IMR-90 (cell line): ENCODE results near the gene SMAD4. TPM values are rescaled to one million over a fixed set of nuclear protein-coding genes. Genes with fewer than 3 reads are reported as not detected.

Experiments
- ATAC-seq: fragments of 200-7000 bp; cut with Tn5 transposase; 2 replicates; pipeline ENCODE4 v1.9.1; 2020; ENCODE audit warnings: low read depth, mild to moderate bottlenecking, moderate library complexity
- BruUV-seq: library from RNA; stranded (reverse); fragments of 400-500 nt; replicated peaks from 2 replicates; lab custom pipeline; 2021; lab: Mats Ljungman, UMichigan
- CTCF ChIA-PET: fragments of 300-600 bp; formaldehyde crosslinking; extraction: SDS; loops from one replicate; lab custom pipeline; 2021; ENCODE audit warnings: antibody characterized with exemption; lab: Yijun Ruan, JAX
- POLR2A ChIA-PET: fragments of 300-600 bp; sonication (Branson Sonifier 250); formaldehyde crosslinking; loops from one replicate; lab custom pipeline; 2022; ENCODE audit warnings: antibody characterized with exemption; ENCODE audit not compliant: unreplicated experiment; lab: Charles Lee
- DNase-seq: peaks from one replicate; pipeline ENCODE4 v3.0.0; 2013
- H2AFZ ChIP-seq: replicated peaks from 2 replicates; pipeline ENCODE3; 2013; ENCODE audit warnings: low read length, mild to moderate bottlenecking; ENCODE audit not compliant: poor library complexity
- H2AK5ac ChIP-seq: 2 replicates; pipeline ENCODE4 v1.6.1; 2013; ENCODE audit warnings: low read depth, low read length, inconsistent platforms
- H2AK9ac ChIP-seq: replicated peaks from 2 replicates; pipeline ENCODE3; 2013; ENCODE audit warnings: mild to moderate bottlenecking, low read depth, low read length, moderate library complexity; ENCODE audit not compliant: poor library complexity
- H2BK120ac ChIP-seq: 2 replicates; pipeline ENCODE4 v1.6.1; 2013; ENCODE audit warnings: low read depth, low read length, inconsistent platforms
- H2BK15ac ChIP-seq: 3 replicates; pipeline ENCODE4 v1.6.1; 2013; ENCODE audit warnings: low read depth, low read length, inconsistent platforms
- H2BK20ac ChIP-seq: 2 replicates; pipeline ENCODE4 v1.6.1; 2013; ENCODE audit warnings: low read depth, mild to moderate bottlenecking, inconsistent platforms, low read length, moderate library complexity
- H2BK5ac ChIP-seq: 2 replicates; pipeline ENCODE4 v1.6.1; 2013; ENCODE audit warnings: mild to moderate bottlenecking, low read depth, low read length, inconsistent platforms; ENCODE audit not compliant: poor library complexity, severe bottlenecking
- H3K14ac ChIP-seq: replicated peaks from 2 replicates; pipeline ENCODE4 v1.6.1; 2013; ENCODE audit warnings: low read depth, low read length, inconsistent platforms
- H3K18ac ChIP-seq: 2 replicates; pipeline ENCODE4 v1.6.1; 2013; ENCODE audit warnings: low read depth, low read length, control low read depth
- H3K23ac ChIP-seq: 2 replicates; pipeline ENCODE4 v1.6.1; 2013; ENCODE audit warnings: low read depth, low read length, inconsistent platforms
- H3K27ac ChIP-seq: 2 replicates; pipeline ENCODE4 v1.5.1; 2013; ENCODE audit warnings: mild to moderate bottlenecking, control low read depth, low read length; ENCODE audit not compliant: insufficient read depth
- H3K27me3 ChIP-seq: 2 replicates; pipeline ENCODE4 v1.6.1; 2013; ENCODE audit warnings: low read length; ENCODE audit not compliant: control insufficient read depth, insufficient read depth
- H3K36me3 ChIP-seq: 2 replicates; pipeline ENCODE4 v1.6.1; 2013; ENCODE audit warnings: low read length, mixed read lengths; ENCODE audit not compliant: control insufficient read depth, insufficient read depth
- H3K4ac ChIP-seq: 2 replicates; pipeline ENCODE4 v1.6.1; 2013; ENCODE audit warnings: low read depth, low read length, inconsistent platforms
- H3K4me1 ChIP-seq: 2 replicates; pipeline ENCODE4 v1.6.1; 2013; ENCODE audit warnings: low read length, mixed read lengths; ENCODE audit not compliant: control insufficient read depth, insufficient read depth
- H3K4me2 ChIP-seq: 2 replicates; pipeline ENCODE4 v1.6.1; 2013; ENCODE audit warnings: low read depth, mild to moderate bottlenecking, control low read depth, low read length, moderate library complexity
- H3K4me3 ChIP-seq: 2 replicates; pipeline ENCODE4 v1.5.1; 2013; ENCODE audit warnings: low read depth, mild to moderate bottlenecking, control low read depth, low read length, moderate library complexity; ENCODE audit not compliant: insufficient read depth
- H3K56ac ChIP-seq: 2 replicates; pipeline ENCODE4 v1.6.1; 2013; ENCODE audit warnings: low read length, inconsistent platforms; ENCODE audit not compliant: insufficient read depth; ENCODE audit errors: extremely low read depth
- H3K79me1 ChIP-seq, 2 experiments: 2 replicates each; pipeline ENCODE4 v1.6.1; 2013; ENCODE audit warnings: low read length in 2 of 2, inconsistent platforms in 1 of 2, low read depth in 1 of 2
- H3K9ac ChIP-seq: 2 replicates; pipeline ENCODE4 v1.6.1; 2013; ENCODE audit warnings: low read depth, low read length, control low read depth
- H3K9me1 ChIP-seq: 2 replicates; pipeline ENCODE4 v1.6.1; 2013; ENCODE audit warnings: low read length, inconsistent platforms; ENCODE audit not compliant: insufficient read depth
- H3K9me3 ChIP-seq: 2 replicates; pipeline ENCODE4 v1.6.1; 2013; ENCODE audit warnings: low read length; ENCODE audit not compliant: control insufficient read depth, insufficient read depth
- H4K20me1 ChIP-seq: 2 replicates; pipeline ENCODE4 v1.6.1; 2013; ENCODE audit warnings: low read length, inconsistent platforms; ENCODE audit not compliant: insufficient read depth
- H4K5ac ChIP-seq: 2 replicates; pipeline ENCODE4 v1.6.1; 2013; ENCODE audit warnings: mild to moderate bottlenecking, low read depth, low read length, control low read depth
- H4K8ac ChIP-seq, 2 experiments: 2 replicates each; pipeline ENCODE4 v1.6.1; 2013; ENCODE audit warnings: low read depth in 2 of 2, low read length in 2 of 2, control low read depth in 1 of 2, inconsistent platforms in 1 of 2
- H4K91ac ChIP-seq: 2 replicates; pipeline ENCODE4 v1.6.1; 2013; ENCODE audit warnings: low read depth, low read length, inconsistent platforms; ENCODE audit not compliant: insufficient read depth
- BHLHE40 ChIP-seq: fragments of 150-350 bp; IDR thresholded peaks from 2 replicates; pipeline ENCODE4 v1.6.1; 2016; ENCODE audit warnings: mild to moderate bottlenecking, low read depth, low read length
- CEBPB ChIP-seq: IDR thresholded peaks from 2 replicates; pipeline ENCODE4 v1.6.1; 2012; ENCODE audit warnings: low read depth, low read length, improper control_type of control experiment
- CHD1 ChIP-seq: IDR thresholded peaks from 2 replicates; pipeline ENCODE4 v1.6.1; 2012; ENCODE audit warnings: low read depth, low read length, improper control_type of control experiment
- CTCF ChIP-seq: conservative IDR thresholded peaks from 2 replicates; pipeline ENCODE4 v1.5.1; 2012; ENCODE audit warnings: mild to moderate bottlenecking, low read depth, low read length, improper control_type of control experiment
- ELK1 ChIP-seq: fragments of 150-350 bp; IDR thresholded peaks from 2 replicates; pipeline ENCODE4 v1.6.1; 2016; ENCODE audit warnings: low read depth, mild to moderate bottlenecking, low read length, moderate library complexity, borderline replicate concordance
- FOS ChIP-seq: fragments of 150-350 bp; IDR thresholded peaks from 2 replicates; pipeline ENCODE4 v1.6.1; 2016; ENCODE audit warnings: low read depth, low read length
- MAFK ChIP-seq: IDR thresholded peaks from 2 replicates; pipeline ENCODE4 v1.6.1; 2012; ENCODE audit warnings: low read depth, low read length, improper control_type of control experiment
- MAZ ChIP-seq: IDR thresholded peaks from 2 replicates; pipeline ENCODE4 v1.6.1; 2012; ENCODE audit warnings: low read depth, mild to moderate bottlenecking, low read length, improper control_type of control experiment, moderate library complexity, borderline replicate concordance
- MXI1 ChIP-seq: IDR thresholded peaks from 2 replicates; pipeline ENCODE4 v1.6.1; 2012; ENCODE audit warnings: low read depth, mild to moderate bottlenecking, low read length, moderate library complexity, borderline replicate concordance
- NFE2L2 ChIP-seq: fragments of 150-350 bp; IDR thresholded peaks from 2 replicates; pipeline ENCODE4 v1.6.1; 2016; ENCODE audit warnings: low read depth, mild to moderate bottlenecking, low read length
- POLR2A ChIP-seq: IDR thresholded peaks from 2 replicates; pipeline ENCODE4 v1.6.1; 2012; ENCODE audit warnings: mild to moderate bottlenecking, low read depth, low read length
- RAD21 ChIP-seq: IDR thresholded peaks from 2 replicates; pipeline ENCODE4 v1.6.1; 2012; ENCODE audit warnings: low read length, improper control_type of control experiment
- RCOR1 ChIP-seq: IDR thresholded peaks from 2 replicates; pipeline ENCODE4 v1.6.1; 2012; ENCODE audit warnings: mild to moderate bottlenecking, low read length, improper control_type of control experiment; ENCODE audit not compliant: insufficient replicate concordance
- RFX5 ChIP-seq: IDR thresholded peaks from 2 replicates; pipeline ENCODE4 v1.8.0; 2012; ENCODE audit warnings: low read depth, mild to moderate bottlenecking, low read length, moderate library complexity
- SMC3 ChIP-seq: fragments of 150-350 bp; IDR thresholded peaks from 2 replicates; pipeline ENCODE4 v1.6.1; 2016; ENCODE audit warnings: low read depth, mild to moderate bottlenecking, antibody characterized with exemption, low read length, moderate library complexity
- USF2 ChIP-seq: fragments of 150-350 bp; IDR thresholded peaks from 2 replicates; pipeline ENCODE4 v1.6.1; 2017; ENCODE audit warnings: mild to moderate bottlenecking, antibody characterized with exemption, low read length, low read depth
- WGBS, 2 experiments: methylation state at CpG; one replicate each; pipeline versions ENCODE4 v1.1.5 to v1.1.7; 2013; ENCODE audit warnings: missing lambda C conversion rate in 2 of 2; ENCODE audit not compliant: insufficient read length in 1 of 2; ENCODE audit errors: extremely low coverage in 2 of 2; 5-methylcytosine and 5-hydroxymethylcytosine counted together
- dilution Hi-C: fragments of 300-500 bp; cut with HindIII; formaldehyde crosslinking; loops from one replicate; pipeline ENCODE4 v1.14.3; 2018; ENCODE audit warnings: low sequenced_read_pairs; ENCODE audit not compliant: unreplicated experiment
- in situ Hi-C: fragments of 300-500 bp; cut with MboI; formaldehyde crosslinking; loops from 3 replicates; pipeline ENCODE4 v1.14.3; 2019; ENCODE audit warnings: low sequenced_read_pairs, inconsistent platforms, mixed read lengths
- intact Hi-C: fragments of 100-400 bp; cut with micrococcal nuclease; formaldehyde crosslinking; loops from 2 replicates; pipeline ENCODE4 v1.10.0; 2022
- polyA plus RNA-seq, 3 experiments: library from polyadenylated mRNA; depleted of rRNA; stranded (reverse); fragments of >200 nt; gene quantifications; 2 replicates each; pipeline ENCODE4 v1.2.3, GENCODE V29; 2012; ENCODE audit warnings: low replicate concordance in 1 of 3
- total RNA-seq: library from RNA; depleted of rRNA; stranded (reverse); fragments of >200 nt; gene quantifications from 2 replicates; pipeline ENCODE4 v1.2.3, GENCODE V29; 2012

The SMAD4 gene
- total and polyA plus RNA-seq, 2 of the 4 experiments (the other 2 are of a cell fraction), result 57.6 to 145 TPM

GRCh38 chr18:51128533-51128932 is 98.5 kb downstream of the SMAD4 start:
- H2AK5ac ChIP-seq, result no peak overlapping the region
- H3K4ac ChIP-seq, result no peak overlapping the region
- H4K20me1 ChIP-seq, result no peaks in the 10 kb centered on the region
- no peak overlapping the region for H3K14ac ChIP-seq
- dilution Hi-C loops, result no loop called here
- H4K5ac ChIP-seq, result no peak overlapping the region
- no peak overlapping the region for H3K56ac ChIP-seq
- peaks cover 3% of the 10 kb centered on the region for H3K9me3 ChIP-seq
- H3K4me1 ChIP-seq, result no peaks in the 10 kb centered on the region
- TF ChIP-seq CEBPB (no peak), CHD1 (no peak), FOS (no peak), RFX5 (no peak), BHLHE40 (no peak), CTCF (no peak), MAFK (no peak), NFE2L2 (no peak), SMC3 (no peak), POLR2A (no peak), USF2 (no peak), RCOR1 (no peak), MXI1 (no peak), MAZ (no peak), ELK1 (no peak), RAD21 (no peak)
- H4K8ac ChIP-seq, result no peak overlapping the region
- H3K9ac ChIP-seq, result no peak overlapping the region
- no peak for DNase-seq
- H3K27me3 ChIP-seq, result no peaks in the 10 kb centered on the region
- no peaks in the 10 kb centered on the region for H3K36me3 ChIP-seq
- no peak overlapping the region for H4K91ac ChIP-seq
- H3K27ac ChIP-seq, result no peak overlapping the region
- no peak overlapping the region for H2BK120ac ChIP-seq
- ChIA-PET CTCF (no interaction called here), POLR2A (no interaction called here)
- H3K4me2 ChIP-seq, result no peak overlapping the region
- H2AK9ac ChIP-seq, result no peak overlapping the region
- WGBS, 2 experiments, result no CpG with 5 or more reads among the region's 4 CpGs
- H3K9me1 ChIP-seq, result no peaks in the 10 kb centered on the region
- BruUV-seq, result no TSS peak
- H3K79me1 ChIP-seq, result no peaks in the 10 kb centered on the region
- intact Hi-C loops, result no loop called here
- in situ Hi-C loops, result no loop called here
- H2BK5ac ChIP-seq, result no peak overlapping the region
- ATAC-seq, result no peak
- H2AFZ ChIP-seq, result no peak overlapping the region
- H3K18ac ChIP-seq, result no peak overlapping the region
- H2BK20ac ChIP-seq, result no peak overlapping the region
- H3K23ac ChIP-seq, result no peak overlapping the region
- H3K4me3 ChIP-seq, result no peak overlapping the region
- no peak overlapping the region for H2BK15ac ChIP-seq
